CD14-positive monocyte (primary cell): Measurements from ENCODE around the gene DOCK4. TPM values are rescaled to one million over a fixed set of nuclear protein-coding genes. Genes with fewer than 3 reads are reported as not detected.

Source experiments
- DNase-seq, 3 donors: peaks; one replicate each; pipeline ENCODE4 v3.0.0-alpha.2; 2011 to 2022
- H2AFZ ChIP-seq: 2 replicates; pipeline ENCODE4 v1.6.0; 2012; ENCODE audit warnings: mild to moderate bottlenecking, low read depth, low read length, inconsistent platforms; ENCODE audit not compliant: insufficient read depth, poor library complexity, severe bottlenecking
- H3K27ac ChIP-seq, 2 donors: 1 replicate in 1 of 2; 2 replicates in 1 of 2; pipeline ENCODE4 v1.5.1; 2012 to 2013; ENCODE audit warnings: low read length in 2 of 2, control low read depth in 1 of 2, inconsistent platforms in 1 of 2, low read depth in 1 of 2, mild to moderate bottlenecking in 1 of 2
- H3K27me3 ChIP-seq, 2 donors: one replicate each; pipeline versions ENCODE4 v1.6.0 to v1.6.1; 2011 to 2013; ENCODE audit warnings: low read length in 2 of 2; ENCODE audit not compliant: control insufficient read depth in 2 of 2, insufficient read depth in 2 of 2
- H3K36me3 ChIP-seq, 2 donors: replicated peaks in 1 of 2; 1 replicate in 1 of 2; 2 replicates in 1 of 2; pipeline versions ENCODE4 v1.5.1 to v1.6.1; 2012 to 2013; ENCODE audit warnings: low read length in 2 of 2, control low read depth in 1 of 2, inconsistent platforms in 1 of 2, mild to moderate bottlenecking in 1 of 2; ENCODE audit not compliant: insufficient read depth in 2 of 2, control insufficient read depth in 1 of 2
- H3K4me1 ChIP-seq, 2 donors: 1 replicate in 1 of 2; 2 replicates in 1 of 2; pipeline versions ENCODE4 v1.5.1 to v1.6.1; 2012 to 2013; ENCODE audit warnings: low read length in 2 of 2, control low read depth in 1 of 2, inconsistent platforms in 1 of 2, mild to moderate bottlenecking in 1 of 2, moderate library complexity in 1 of 2; ENCODE audit not compliant: insufficient read depth in 2 of 2, control insufficient read depth in 1 of 2
- H3K4me2 ChIP-seq: replicated peaks from 2 replicates; pipeline ENCODE3; 2012; ENCODE audit warnings: low read length, moderate library complexity, mild to moderate bottlenecking; ENCODE audit not compliant: poor library complexity, severe bottlenecking; ENCODE audit errors: extremely low read depth
- H3K4me3 ChIP-seq, 3 experiments: fragments of 200-600 bp in 1 of 3; sonication (generic) in 1 of 3; replicated peaks in 1 of 3; 1 replicate in 2 of 3; 2 replicates in 1 of 3; pipeline ENCODE4 v1.5.1; 2011 to 2013; ENCODE audit warnings: low read length in 3 of 3, mild to moderate bottlenecking in 3 of 3, control low read depth in 2 of 3, low read depth in 2 of 3, inconsistent platforms in 1 of 3, moderate library complexity in 1 of 3
- H3K79me2 ChIP-seq: 2 replicates; pipeline ENCODE4 v1.6.0; 2012; ENCODE audit warnings: mild to moderate bottlenecking, control low read depth, inconsistent platforms, low read length, moderate library complexity; ENCODE audit not compliant: insufficient read depth
- H3K9ac ChIP-seq: 2 replicates; pipeline ENCODE4 v1.6.0; 2017; ENCODE audit warnings: low read length, mild to moderate bottlenecking; ENCODE audit not compliant: insufficient read depth, poor library complexity, severe bottlenecking
- H3K9me3 ChIP-seq, 2 donors: replicated peaks in 1 of 2; 1 replicate in 1 of 2; 2 replicates in 1 of 2; pipeline versions ENCODE4 v1.5.1 to v1.6.1; 2012 to 2013; ENCODE audit warnings: low read length in 2 of 2, control low read depth in 1 of 2; ENCODE audit not compliant: control insufficient read depth in 1 of 2, insufficient read depth in 1 of 2
- H4K20me1 ChIP-seq: 2 replicates; pipeline ENCODE4 v1.6.0; 2012; ENCODE audit warnings: mild to moderate bottlenecking, low read length, control low read depth, moderate library complexity; ENCODE audit not compliant: insufficient read depth
- H3K27ac Mint-ChIP-seq, 7 donors: one replicate each; pipeline ENCODE4 v1.8.0; 2020; ENCODE audit warnings: mild to moderate bottlenecking in 7 of 7, mixed read lengths in 7 of 7, moderate library complexity in 6 of 7, inconsistent platforms in 2 of 7
- H3K27me3 Mint-ChIP-seq, 3 donors: one replicate each; pipeline ENCODE4 v1.8.0; 2021 to 2022; ENCODE audit warnings: low read depth in 3 of 3, mild to moderate bottlenecking in 3 of 3, mixed read lengths in 3 of 3, moderate library complexity in 3 of 3, inconsistent platforms in 1 of 3
- H3K36me3 Mint-ChIP-seq, 2 donors: one replicate each; pipeline ENCODE4 v1.8.0; 2020; ENCODE audit warnings: mixed read lengths in 2 of 2, inconsistent platforms in 1 of 2, mild to moderate bottlenecking in 1 of 2
- H3K4me1 Mint-ChIP-seq: one replicate; pipeline ENCODE4 v1.8.0; 2020; ENCODE audit warnings: mild to moderate bottlenecking, mixed read lengths
- H3K4me3 Mint-ChIP-seq, 2 donors: one replicate each; pipeline ENCODE4 v1.8.0; 2020; ENCODE audit warnings: mild to moderate bottlenecking in 2 of 2, mixed read lengths in 2 of 2, moderate library complexity in 1 of 2
- H3K9me3 Mint-ChIP-seq, 7 donors: one replicate each; pipeline ENCODE4 v1.8.0; 2020 to 2022; ENCODE audit warnings: mixed read lengths in 7 of 7, mild to moderate bottlenecking in 6 of 7, moderate library complexity in 6 of 7, inconsistent platforms in 2 of 7
- CTCF ChIP-seq: fragments of 200-600 bp; IDR thresholded peaks from one replicate; pipeline ENCODE4 v1.8.0; 2022; ENCODE audit warnings: antibody characterized with exemption, mild to moderate bottlenecking
- WGBS: methylation state at CpG from one replicate; pipeline ENCODE4 v1.1.5; 2013; ENCODE audit warnings: missing lambda C conversion rate; ENCODE audit not compliant: insufficient coverage; 5-methylcytosine and 5-hydroxymethylcytosine counted together
- intact Hi-C, 2 donors: fragments of 100-400 bp; cut with micrococcal nuclease; formaldehyde crosslinking; loops; one replicate each; pipeline versions ENCODE4 v1.15.0 to v1.15.1; 2023
- polyA plus RNA-seq, 3 donors: library from polyadenylated mRNA; depleted of rRNA in 1 of 3; unstranded in 2 of 3; stranded (reverse) in 1 of 3; fragments of 300-500 nt in 2 of 3; fragments of >200 nt in 1 of 3; fragmentation: Illumina TruSeq in 2 of 3; gene quantifications; 1 replicate in 2 of 3; 2 replicates in 1 of 3; pipeline ENCODE4 v1.2.3, GENCODE V29; 2012 to 2021

DOCK4 gene
- polyA plus RNA-seq, 3 donors, result 1.3 to 5.0 (median 2.7) TPM

GRCh38 chr7:111982804-111983203 is 223.4 kb downstream of the DOCK4 start:
- Mint-ChIP-seq H3K4me1 (peaks cover 22% of the 10 kb centered on the region), H3K9me3 (peaks cover 0 to 2% (median 0%) of the 10 kb centered on the region in 7 donors), H3K27ac (no peak overlapping the region), H3K36me3 (peaks cover 2 to 11% of the 10 kb centered on the region in 2 donors), H3K4me3 (no peak overlapping the region), H3K27me3 (peaks cover 2 to 5% (median 5%) of the 10 kb centered on the region in 3 donors)
- no peak for TF ChIP-seq CTCF
- Histone ChIP-seq H3K79me2 (no peaks in the 10 kb centered on the region), H3K27me3 (no peaks in the 10 kb centered on the region), H3K9ac (no peak overlapping the region), H3K4me1 (peaks cover 19 to 21% of the 10 kb centered on the region in 2 donors), H3K27ac (no peak overlapping the region), H3K4me3 (no peak overlapping the region), H3K9me3 (no peaks in the 10 kb centered on the region), H4K20me1 (no peaks in the 10 kb centered on the region), H2AFZ (no peak overlapping the region), H3K4me2 (no peak overlapping the region), H3K36me3 (no peaks in the 10 kb centered on the region)
- intact Hi-C loops, result loop anchor here (10.0 kb wide), 2 partner anchors 102 to 222 kb away; partner anchors contain the start of genes DOCK4 (in 1 of the 2) and ZNF277 (in 1 of the 2)
- no CpG with 5 or more reads among the region's 2 CpGs for WGBS
- DNase-seq, result no peak

GRCh38 chr7:111982133-111982532 is 224.1 kb downstream of the DOCK4 start:
- Mint-ChIP-seq H3K36me3 (peaks cover 2 to 11% of the 10 kb centered on the region in 2 donors), H3K27me3 (peaks cover 2 to 5% (median 3%) of the 10 kb centered on the region in 3 donors), H3K4me3 (no peak overlapping the region), H3K9me3 (peaks cover 0 to 2% (median 0%) of the 10 kb centered on the region in 7 donors), H3K27ac (no peak overlapping the region), H3K4me1 (peaks cover 15% of the 10 kb centered on the region)
- no peaks in the 10 kb centered on the region for H4K20me1 ChIP-seq
- intact Hi-C loops, result loop anchor here (10.0 kb wide), 2 partner anchors 103 to 223 kb away; partner anchors contain the start of genes DOCK4 (in 1 of the 2) and ZNF277 (in 1 of the 2)
- H3K27me3 ChIP-seq, result no peaks in the 10 kb centered on the region
- no peaks in the 10 kb centered on the region for H3K9me3 ChIP-seq
- TF ChIP-seq CTCF, result no peak
- H3K27ac ChIP-seq, result no peak overlapping the region
- no peaks in the 10 kb centered on the region for H3K36me3 ChIP-seq
- H3K9ac ChIP-seq, result no peak overlapping the region
- no peaks in the 10 kb centered on the region for H3K79me2 ChIP-seq
- no peak overlapping the region for H3K4me3 ChIP-seq
- DNase-seq, result no peak
- peaks cover 12 to 14% of the 10 kb centered on the region in 2 donors for H3K4me1 ChIP-seq
- no CpG with 5 or more reads among the region's 1 CpG for WGBS
- no peak overlapping the region for H3K4me2 ChIP-seq
- H2AFZ ChIP-seq, result no peak overlapping the region
